ENCODE measurements around the gene PCDH9.
A peak's percentile ranks its signal among the peaks of the same experiment; 100 is the strongest.

- TF ChIP-seq CTCF (IDR thresholded peaks at IDR 0.05) (peak; percentile 9; the same call in 1 of the 2 replicates), POLR2AphosphoS5 (IDR thresholded peaks at IDR 0.05; ENCODE audit: low read depth, low read length) (no peak), SIN3A (IDR thresholded peaks at IDR 0.05; ENCODE audit: borderline replicate concordance, insufficient read depth, low read depth, low read length) (no peak)
Measured at GRCh38 chr13:66992183-66992582, 238.0 kb downstream of the PCDH9 start.
